CD4-positive, alpha-beta T cell treated with Interleukin-6 at 100 ng/mL for 8 hours (primary cell): ENCODE measurements around the gene RSRC2.
"Not testable (repeated sequence)": the region's sequence is repeated elsewhere in the genome, so short reads cannot be mapped to it uniquely, and the experiment has no call there.

Experiments used
- DNase-seq: peaks from one replicate; pipeline ENCODE4 v3.0.0-alpha.2; 2020; ENCODE audit warnings: mixed read lengths, low spot score

Gene RSRC2

GRCh38 chr12:122484385-122484784 lies 42.4 kb downstream of the RSRC2 start:
- not testable (repeated sequence) for DNase-seq

GRCh38 chr12:122483969-122484368 lies 42.8 kb downstream of the RSRC2 start:
- no peak for DNase-seq

- no peak for DNase-seq
These were observed 44.9 kb downstream of the RSRC2 start for GRCh38 chr12:122481861-122482260.

- DNase-seq, result no peak
These were observed 46.0 kb downstream of the RSRC2 start for GRCh38 chr12:122480753-122481152.

GRCh38 chr12:122474324-122474716 lies 52.4 kb downstream of the RSRC2 start:
- DNase-seq, result no peak

GRCh38 chr12:122473543-122474323 lies 53.0 kb downstream of the RSRC2 start:
- no peak for DNase-seq

GRCh38 chr12:122471324-122472226 lies 55.2 kb downstream of the RSRC2 start:
- peak; percentile 53 for DNase-seq

GRCh38 chr12:122470576-122470975 lies 56.2 kb downstream of the RSRC2 start:
- DNase-seq, result not testable (repeated sequence)

- DNase-seq, result not testable (repeated sequence)
These were observed 56.9 kb downstream of the RSRC2 start for GRCh38 chr12:122469856-122470255.

- no peak for DNase-seq
These were observed 58.8 kb downstream of the RSRC2 start for GRCh38 chr12:122467983-122468382.

- not testable (repeated sequence) for DNase-seq
These were observed 62.3 kb downstream of the RSRC2 start for GRCh38 chr12:122464317-122465042.

GRCh38 chr12:122460641-122461040 lies 66.1 kb downstream of the RSRC2 start:
- DNase-seq, result no peak

GRCh38 chr12:122460061-122460460 lies 66.7 kb downstream of the RSRC2 start:
- DNase-seq, result no peak

- no peak for DNase-seq
These were observed 67.5 kb downstream of the RSRC2 start for GRCh38 chr12:122459211-122459610.

GRCh38 chr12:122458105-122459035 lies 68.4 kb downstream of the RSRC2 start:
- DNase-seq, result no peak

- no peak for DNase-seq
These were observed 69.1 kb downstream of the RSRC2 start for GRCh38 chr12:122457627-122458026.

- no peak for DNase-seq
These were observed 72.0 kb downstream of the RSRC2 start for GRCh38 chr12:122454739-122455138.

- no peak for DNase-seq
These were observed 72.5 kb downstream of the RSRC2 start for GRCh38 chr12:122454250-122454721.
